ENCODE measurements around the gene ENTPD6.
"Not testable (repeated sequence)": the region's sequence is repeated elsewhere in the genome, so short reads cannot be mapped to it uniquely, and the experiment has no call there.

ENTPD6 gene

GRCh38 chr20:25237610-25238318, 42.3 kb downstream of the ENTPD6 start:
- TF ChIP-seq TSHZ2 (CRISPR knock-in tag; IDR thresholded peaks at IDR 0.05) = no peak
- TF ChIP-seq PATZ1 (CRISPR knock-in tag; IDR thresholded peaks at IDR 0.05; ENCODE audit: borderline replicate concordance) = 0 out of 2 replicates have a peak, but pooled peaks have one; percentile 25
- peak; percentile 94 for ATAC-seq

- TF ChIP-seq PATZ1 (CRISPR knock-in tag; IDR thresholded peaks at IDR 0.05; ENCODE audit: borderline replicate concordance) = no peak
- peak; percentile 8; the same call in 1 of the 3 replicates for ATAC-seq
Measured at GRCh38 chr20:25238319-25239037, 43.0 kb downstream of the ENTPD6 start.

- no peak for TF ChIP-seq ESRRG (CRISPR knock-in tag; IDR thresholded peaks at IDR 0.05)
- no peak for TF ChIP-seq ZFP3 (CRISPR knock-in tag; IDR thresholded peaks at IDR 0.05)
- no peak for TF ChIP-seq RARB (CRISPR knock-in tag; IDR thresholded peaks at IDR 0.05)
- TF ChIP-seq TSHZ2 (CRISPR knock-in tag; IDR thresholded peaks at IDR 0.05) = no peak
- ATAC-seq = no peak
Measured at GRCh38 chr20:25239387-25240370, 44.2 kb downstream of the ENTPD6 start.

GRCh38 chr20:25240851-25241658, 45.5 kb downstream of the ENTPD6 start:
- ATAC-seq = not testable (repeated sequence)

GRCh38 chr20:25241659-25241955, 46.1 kb downstream of the ENTPD6 start:
- ATAC-seq = not testable (repeated sequence)

GRCh38 chr20:25242231-25242630, 46.7 kb downstream of the ENTPD6 start:
- ATAC-seq = no peak
- no peak for TF ChIP-seq ZFP30 (CRISPR knock-in tag; IDR thresholded peaks at IDR 0.05)
- TF ChIP-seq ZNF8 (CRISPR knock-in tag; IDR thresholded peaks at IDR 0.05) = no peak
- no peak for TF ChIP-seq CSRNP3 (CRISPR knock-in tag; IDR thresholded peaks at IDR 0.05)
- no peak for TF ChIP-seq GLIS3 (CRISPR knock-in tag; IDR thresholded peaks at IDR 0.05)
- TF ChIP-seq OSR1 (CRISPR knock-in tag; IDR thresholded peaks at IDR 0.05) = no peak
- no peak for TF ChIP-seq CSDC2 (CRISPR knock-in tag; IDR thresholded peaks at IDR 0.05)
- TF ChIP-seq PATZ1 (CRISPR knock-in tag; IDR thresholded peaks at IDR 0.05; ENCODE audit: borderline replicate concordance) = no peak
- TF ChIP-seq CREB5 (CRISPR knock-in tag; IDR thresholded peaks at IDR 0.05; ENCODE audit: low read depth) = no peak
